ENCODE results near the gene ABCA7.

The ABCA7 gene

GRCh38 chr19:1042689-1043511 is 3.0 kb downstream of the ABCA7 start:
- no peak for DNase-seq (ENCODE audit: extremely low read depth, low read depth)
- TF ChIP-seq CTCF (IDR thresholded peaks at IDR 0.05; ENCODE audit: low read depth, low read length, missing control alignments) = no peak
- H3K4me3 ChIP-seq (replicated peaks; ENCODE audit: low read depth, low read length) = no peak overlapping the region

DNA sequence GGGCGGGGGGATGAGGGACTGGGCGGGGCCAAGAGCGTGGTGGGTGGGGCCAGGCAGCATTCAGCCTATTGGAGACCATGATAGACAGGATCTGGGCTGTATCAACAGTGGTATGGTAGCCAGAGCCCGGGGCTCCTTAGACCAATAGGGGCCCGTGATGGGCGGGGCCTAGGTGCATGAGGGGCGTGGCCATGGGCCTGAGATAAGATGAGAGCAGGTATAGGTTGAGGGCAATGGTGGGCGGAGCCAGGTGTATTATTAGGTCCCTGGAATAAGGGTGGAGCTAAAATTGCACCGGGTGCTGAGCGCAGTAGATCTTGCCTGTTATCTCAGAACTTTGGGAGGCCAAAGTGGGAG is 5.3 kb downstream of the ABCA7 start:
- TF ChIP-seq CTCF (IDR thresholded peaks at IDR 0.05; ENCODE audit: low read depth, low read length, missing control alignments) = no peak
- no peak overlapping the region for H3K4me3 ChIP-seq (replicated peaks; ENCODE audit: low read depth, low read length)
- no peak for DNase-seq (ENCODE audit: extremely low read depth, low read depth)

DNA sequence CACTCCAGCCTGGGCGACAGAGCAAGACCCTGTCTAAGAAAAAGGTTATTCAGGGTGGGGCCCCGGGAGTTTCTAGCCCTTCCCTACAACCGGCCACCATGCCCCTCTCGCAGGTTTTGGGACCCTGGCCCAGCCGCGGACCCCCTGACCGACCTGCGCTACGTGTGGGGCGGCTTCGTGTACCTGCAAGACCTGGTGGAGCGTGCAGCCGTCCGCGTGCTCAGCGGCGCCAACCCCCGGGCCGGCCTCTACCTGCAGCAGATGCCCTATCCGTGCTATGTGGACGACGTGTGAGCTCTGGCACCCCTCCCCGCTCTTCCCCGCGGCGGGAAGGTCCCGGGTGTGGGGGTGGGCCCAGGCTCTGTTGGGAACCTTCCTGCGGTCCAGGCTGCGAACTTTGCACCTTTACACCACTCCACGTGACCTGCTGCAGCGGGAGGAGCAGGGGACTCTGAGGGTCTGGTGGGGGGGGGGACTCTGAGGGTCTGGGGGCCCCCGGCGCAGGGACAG is 6.3 kb downstream of the ABCA7 start:
- no peak overlapping the region for H3K4me3 ChIP-seq (replicated peaks; ENCODE audit: low read depth, low read length)
- TF ChIP-seq CTCF (IDR thresholded peaks at IDR 0.05; ENCODE audit: low read depth, low read length, missing control alignments) = no peak
- DNase-seq (ENCODE audit: extremely low read depth, low read depth) = no peak

DNA sequence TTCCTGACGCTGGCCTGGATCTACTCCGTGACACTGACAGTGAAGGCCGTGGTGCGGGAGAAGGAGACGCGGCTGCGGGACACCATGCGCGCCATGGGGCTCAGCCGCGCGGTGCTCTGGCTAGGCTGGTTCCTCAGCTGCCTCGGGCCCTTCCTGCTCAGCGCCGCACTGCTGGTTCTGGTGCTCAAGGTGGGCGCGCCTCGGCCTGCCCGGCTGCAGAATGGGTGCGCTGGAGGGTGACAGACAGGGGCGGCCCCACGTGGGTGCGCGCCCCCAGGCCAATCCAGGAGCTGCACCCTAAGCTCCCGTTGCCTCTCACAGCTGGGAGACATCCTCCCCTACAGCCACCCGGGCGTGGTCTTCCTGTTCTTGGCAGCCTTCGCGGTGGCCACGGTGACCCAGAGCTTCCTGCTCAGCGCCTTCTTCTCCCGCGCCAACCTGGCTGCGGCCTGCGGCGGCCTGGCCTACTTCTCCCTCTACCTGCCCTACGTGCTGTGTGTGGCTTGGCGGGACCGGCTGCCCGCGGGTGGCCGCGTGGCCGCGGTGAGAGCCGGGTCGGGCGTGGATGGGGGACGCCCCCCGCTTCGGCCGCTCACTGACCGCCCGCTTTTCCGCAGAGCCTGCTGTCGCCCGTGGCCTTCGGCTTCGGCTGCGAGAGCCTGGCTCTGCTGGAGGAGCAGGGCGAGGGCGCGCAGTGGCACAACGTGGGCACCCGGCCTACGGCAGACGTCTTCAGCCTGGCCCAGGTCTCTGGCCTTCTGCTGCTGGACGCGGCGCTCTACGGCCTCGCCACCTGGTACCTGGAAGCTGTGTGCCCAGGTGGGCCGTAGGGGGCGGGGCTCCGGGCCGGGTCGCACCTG is 7.2 kb downstream of the ABCA7 start:
- no peak for DNase-seq (ENCODE audit: extremely low read depth, low read depth)
- TF ChIP-seq CTCF (IDR thresholded peaks at IDR 0.05; ENCODE audit: low read depth, low read length, missing control alignments) = no peak
- no peak overlapping the region for H3K4me3 ChIP-seq (replicated peaks; ENCODE audit: low read depth, low read length)

DNA sequence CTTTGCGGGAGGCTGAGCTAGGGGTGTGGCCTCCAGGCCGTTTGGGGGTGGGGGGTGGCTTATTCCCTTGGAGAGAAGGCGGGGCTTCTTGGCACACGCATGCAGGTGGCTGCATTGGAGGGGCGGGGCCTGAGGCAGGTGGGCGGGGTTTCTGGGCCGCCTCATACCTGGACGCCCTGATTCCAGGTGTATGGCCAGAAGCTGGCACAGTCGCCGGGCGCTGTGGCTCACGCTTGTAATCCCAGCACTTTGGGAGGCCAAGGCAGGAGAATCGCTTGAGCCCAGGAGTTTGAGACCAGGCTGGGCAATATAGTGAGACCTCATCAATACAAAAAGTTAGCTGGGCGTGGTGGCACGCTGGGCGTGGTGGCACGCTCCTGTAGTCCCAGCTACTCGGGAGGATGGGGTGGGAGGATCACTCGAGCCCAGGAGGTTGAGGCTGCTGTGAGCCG is 7.8 kb downstream of the ABCA7 start:
- DNase-seq (ENCODE audit: extremely low read depth, low read depth) = no peak
- TF ChIP-seq CTCF (IDR thresholded peaks at IDR 0.05; ENCODE audit: low read depth, low read length, missing control alignments) = no peak
- no peak overlapping the region for H3K4me3 ChIP-seq (replicated peaks; ENCODE audit: low read depth, low read length)

GRCh38 chr19:1049106-1049505 is 9.2 kb downstream of the ABCA7 start:
- TF ChIP-seq CTCF (IDR thresholded peaks at IDR 0.05; ENCODE audit: low read depth, low read length, missing control alignments) = no peak
- no peak for DNase-seq (ENCODE audit: extremely low read depth, low read depth)
- no peak overlapping the region for H3K4me3 ChIP-seq (replicated peaks; ENCODE audit: low read depth, low read length)

Data from HFF-Myc (cell line).